ENCODE results near the gene GLI3. TPM values are rescaled to one million over a fixed set of nuclear protein-coding genes. Genes with fewer than 3 reads are reported as not detected.

The GLI3 gene
- total RNA-seq, 1 experiment from 2014 or later: not detected

DNA sequence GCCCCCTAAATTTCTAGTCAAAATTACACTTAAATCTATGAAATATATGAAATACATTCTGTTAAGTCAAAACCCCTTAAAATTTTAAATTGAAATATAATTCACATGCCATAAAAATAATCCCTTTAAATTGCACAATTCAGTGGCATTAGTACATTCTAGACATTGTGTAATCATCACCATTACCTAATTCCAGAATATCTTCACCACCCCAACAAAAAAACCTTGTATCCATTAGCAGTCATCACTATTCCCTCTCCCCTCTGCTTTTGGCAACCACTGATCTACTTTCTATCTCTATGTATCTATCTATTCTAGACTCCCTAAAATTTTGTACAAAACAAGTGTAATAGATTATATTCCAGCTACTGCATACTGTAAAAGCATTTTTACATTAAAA, 261.2 kb downstream of the GLI3 start:
- peaks cover 86% of the 10 kb centered on the region for H3K27me3 ChIP-seq (ENCODE audit: insufficient read depth, low read depth)
- POLR2A ChIA-PET (ENCODE audit: unreplicated experiment): no interaction called here

DNA sequence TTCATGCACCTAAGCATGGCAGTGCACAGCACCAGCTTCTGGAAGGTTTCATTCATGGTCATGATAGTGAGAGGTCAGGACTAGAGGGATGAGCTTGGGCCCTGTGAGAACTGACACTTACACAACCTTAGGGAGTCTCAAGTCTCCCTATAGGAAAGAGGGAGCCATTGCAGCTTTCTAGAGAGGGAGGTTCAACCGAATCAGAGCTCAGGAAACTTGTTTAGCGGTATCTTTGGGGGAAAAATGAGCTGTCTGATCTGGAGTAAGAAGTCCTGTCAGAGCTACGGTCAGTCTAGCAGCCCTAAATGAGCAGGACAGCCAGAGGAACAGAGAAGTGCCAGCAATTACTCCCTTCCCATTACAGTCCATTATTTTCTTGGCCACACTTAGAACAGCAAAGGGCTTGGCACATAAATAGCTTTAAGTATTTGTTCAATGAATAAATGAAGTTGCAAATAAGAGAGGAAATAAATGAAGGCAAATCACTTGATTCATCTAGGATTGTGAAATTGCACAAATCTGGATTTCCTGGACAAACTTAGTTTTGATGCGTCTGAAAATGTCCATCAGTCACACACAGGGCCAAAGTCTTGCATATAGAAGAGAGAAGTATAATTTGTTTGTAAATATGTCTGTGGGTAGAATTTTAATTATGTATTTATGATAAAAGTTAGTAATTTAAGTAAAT, 262.0 kb downstream of the GLI3 start:
- H3F3A ChIP-seq (ENCODE audit: insufficient read depth, low read depth): no peaks in the 10 kb centered on the region
- intact Hi-C loops (cut with micrococcal nuclease; ENCODE audit: unreplicated experiment): loop anchor here (5.0 kb wide), 2 partner anchors 857 to 912 kb away; no protein-coding TSS in a partner anchor
- no peaks in the 10 kb centered on the region for H3K9me3 ChIP-seq (ENCODE audit: insufficient read depth, low read depth)
- peak in 1 of 2 experiments; percentile 30 for DNase-seq
- no peaks in the 10 kb centered on the region for H3K4me1 ChIP-seq (replicated peaks; ENCODE audit: insufficient read depth)
- CTCF ChIA-PET: interaction anchor here (0.5 kb wide), 1 partner anchor 1505 kb away, joined by 4 read pairs; no protein-coding TSS in a partner anchor
- H3K4me3 ChIP-seq: no peak overlapping the region
- no peak overlapping the region for H2AFZ ChIP-seq
- TF ChIP-seq EZH2 (IDR thresholded peaks at IDR 0.05; ENCODE audit: low read depth): no peak
- TF ChIP-seq, protein P1, sequence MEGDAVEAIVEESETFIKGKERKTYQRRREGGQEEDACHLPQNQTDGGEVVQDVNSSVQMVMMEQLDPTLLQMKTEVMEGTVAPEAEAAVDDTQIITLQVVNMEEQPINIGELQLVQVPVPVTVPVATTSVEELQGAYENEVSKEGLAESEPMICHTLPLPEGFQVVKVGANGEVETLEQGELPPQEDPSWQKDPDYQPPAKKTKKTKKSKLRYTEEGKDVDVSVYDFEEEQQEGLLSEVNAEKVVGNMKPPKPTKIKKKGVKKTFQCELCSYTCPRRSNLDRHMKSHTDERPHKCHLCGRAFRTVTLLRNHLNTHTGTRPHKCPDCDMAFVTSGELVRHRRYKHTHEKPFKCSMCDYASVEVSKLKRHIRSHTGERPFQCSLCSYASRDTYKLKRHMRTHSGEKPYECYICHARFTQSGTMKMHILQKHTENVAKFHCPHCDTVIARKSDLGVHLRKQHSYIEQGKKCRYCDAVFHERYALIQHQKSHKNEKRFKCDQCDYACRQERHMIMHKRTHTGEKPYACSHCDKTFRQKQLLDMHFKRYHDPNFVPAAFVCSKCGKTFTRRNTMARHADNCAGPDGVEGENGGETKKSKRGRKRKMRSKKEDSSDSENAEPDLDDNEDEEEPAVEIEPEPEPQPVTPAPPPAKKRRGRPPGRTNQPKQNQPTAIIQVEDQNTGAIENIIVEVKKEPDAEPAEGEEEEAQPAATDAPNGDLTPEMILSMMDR (conservative IDR thresholded peaks at IDR 0.05): no peak
- no peaks in the 10 kb centered on the region for H3K36me3 ChIP-seq (ENCODE audit: low read depth)
- no peak overlapping the region for H3K27ac ChIP-seq
- H3K4me2 ChIP-seq: no peak overlapping the region
- POLR2A ChIA-PET (ENCODE audit: unreplicated experiment): no interaction called here
- H3K79me2 ChIP-seq (ENCODE audit: low read depth): no peaks in the 10 kb centered on the region
- no peaks in the 10 kb centered on the region for H4K20me1 ChIP-seq (ENCODE audit: insufficient read depth)
- no TSS peak for BruUV-seq (replicated peaks)
- H3K9me2 ChIP-seq (ENCODE audit: insufficient read depth): no peaks in the 10 kb centered on the region
- H3K27me3 ChIP-seq (ENCODE audit: insufficient read depth, low read depth): peaks cover 86% of the 10 kb centered on the region

More for the DNA sequence above, 261.2 kb downstream of the GLI3 start:
- Histone ChIP-seq H3K9me3 (ENCODE audit: insufficient read depth, low read depth) (no peaks in the 10 kb centered on the region), H3K27ac (no peak overlapping the region), H4K20me1 (ENCODE audit: insufficient read depth) (no peaks in the 10 kb centered on the region), H2AFZ (no peak overlapping the region), H3K4me2 (no peak overlapping the region), H3K9me2 (ENCODE audit: insufficient read depth) (no peaks in the 10 kb centered on the region), H3K4me1 (replicated peaks; ENCODE audit: insufficient read depth) (no peaks in the 10 kb centered on the region), H3K36me3 (ENCODE audit: low read depth) (no peaks in the 10 kb centered on the region), H3F3A (ENCODE audit: insufficient read depth, low read depth) (no peaks in the 10 kb centered on the region), H3K79me2 (ENCODE audit: low read depth) (no peaks in the 10 kb centered on the region), H3K4me3 (no peak overlapping the region)
- intact Hi-C loops (cut with micrococcal nuclease; ENCODE audit: unreplicated experiment): loop anchor here (5.0 kb wide), 2 partner anchors 856 to 911 kb away; no protein-coding TSS in a partner anchor
- DNase-seq: no peak
- no peak for TF ChIP-seq EZH2 (IDR thresholded peaks at IDR 0.05; ENCODE audit: low read depth)
- TF ChIP-seq, protein P1 (conservative IDR thresholded peaks at IDR 0.05): no peak
- CTCF ChIA-PET: no interaction called here
- no TSS peak for BruUV-seq (replicated peaks)

DNA sequence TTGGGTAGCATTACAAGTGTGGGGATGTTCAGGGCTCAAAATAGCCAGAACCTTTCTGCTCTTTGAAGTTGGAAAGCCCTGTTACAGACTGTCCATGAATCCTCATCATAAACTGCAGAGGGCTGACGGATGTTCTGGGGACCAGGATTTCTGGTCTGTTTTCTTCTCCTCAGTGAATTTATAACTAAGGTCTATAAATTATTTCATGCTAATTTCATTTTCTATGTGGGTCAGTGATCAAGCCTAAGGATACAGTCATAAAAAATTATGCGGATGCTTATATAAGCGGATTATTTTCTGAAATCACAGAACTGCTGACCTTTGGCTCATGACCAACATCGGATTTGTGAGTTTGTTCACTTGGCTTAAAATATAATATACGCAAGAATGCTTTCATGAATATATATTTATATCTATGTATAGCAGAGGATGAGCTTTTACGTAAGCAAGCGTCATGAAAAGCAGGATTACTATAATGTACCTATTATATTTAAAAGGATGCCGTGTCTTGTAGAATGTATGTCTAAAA, 263.7 kb downstream of the GLI3 start:
- ChIA-PET CTCF (interaction anchor here (0.5 kb wide), 1 partner anchor 21 kb away, joined by 3 read pairs; no protein-coding TSS in a partner anchor), POLR2A (ENCODE audit: unreplicated experiment) (no interaction called here)
- no peak for TF ChIP-seq EZH2 (IDR thresholded peaks at IDR 0.05; ENCODE audit: low read depth)
- TF ChIP-seq, protein P1 (conservative IDR thresholded peaks at IDR 0.05): no peak
- H3K4me2 ChIP-seq: no peak overlapping the region
- no peaks in the 10 kb centered on the region for H3K9me2 ChIP-seq (ENCODE audit: insufficient read depth)
- no peaks in the 10 kb centered on the region for H3K9me3 ChIP-seq (ENCODE audit: insufficient read depth, low read depth)
- BruUV-seq (replicated peaks): no TSS peak
- H3K4me3 ChIP-seq: no peak overlapping the region
- intact Hi-C loops (cut with micrococcal nuclease; ENCODE audit: unreplicated experiment): no loop called here
- H2AFZ ChIP-seq: no peak overlapping the region
- H3F3A ChIP-seq (ENCODE audit: insufficient read depth, low read depth): no peaks in the 10 kb centered on the region
- no peak for DNase-seq
- H3K79me2 ChIP-seq (ENCODE audit: low read depth): no peaks in the 10 kb centered on the region
- H3K4me1 ChIP-seq (replicated peaks; ENCODE audit: insufficient read depth): no peaks in the 10 kb centered on the region
- no peak overlapping the region for H3K27ac ChIP-seq
- no peaks in the 10 kb centered on the region for H3K36me3 ChIP-seq (ENCODE audit: low read depth)
- no peaks in the 10 kb centered on the region for H4K20me1 ChIP-seq (ENCODE audit: insufficient read depth)
- peaks cover 87% of the 10 kb centered on the region for H3K27me3 ChIP-seq (ENCODE audit: insufficient read depth, low read depth)
